OCI-M1 (cell line): ENCODE measurements around the gene CAPRIN1.

Experiments
- DNase-seq: peaks from one replicate; lab custom pipeline; 2025; lab: John Stamatoyannopoulos, UW

CAPRIN1 gene

DNA sequence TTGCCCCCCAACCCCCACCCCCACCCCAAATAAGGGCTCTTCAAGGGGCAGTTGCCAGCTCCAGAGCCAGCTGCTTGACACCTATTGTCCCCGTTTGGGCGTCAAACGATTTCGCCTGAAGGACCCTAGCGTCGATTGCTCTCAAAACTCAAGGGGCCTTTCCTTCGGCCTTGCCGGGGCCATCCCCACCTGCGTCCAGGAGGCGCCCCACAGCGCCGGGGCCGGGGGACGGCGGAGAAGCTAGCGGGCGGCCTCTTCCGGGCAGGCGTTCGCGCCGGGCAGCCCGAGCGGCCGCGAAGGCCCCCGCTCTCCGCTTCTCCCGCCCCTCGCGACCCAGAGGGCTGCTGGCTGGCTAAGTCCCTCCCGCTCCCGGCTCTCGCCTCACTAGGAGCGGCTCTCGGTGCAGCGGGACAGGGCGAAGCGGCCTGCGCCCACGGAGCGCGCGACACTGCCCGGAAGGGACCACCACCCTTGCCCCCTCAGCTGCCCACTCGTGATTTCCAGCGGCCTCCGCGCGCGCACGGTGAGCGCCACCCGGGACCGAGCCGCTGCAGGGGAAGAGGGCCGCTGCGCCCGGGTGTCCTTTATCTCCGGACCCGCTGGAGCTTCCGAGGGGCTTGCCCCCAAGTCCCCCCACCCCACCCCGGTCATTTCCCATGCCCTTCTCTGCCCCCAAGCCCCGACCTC, at the start of gene CAPRIN1:
Gene CAPRIN1, plus strand, starts transcription at position 383 of the 687 bp plus-strand sequence. CDS start 690 bp downstream, outside the sequence.
- DNase-seq = peak; percentile 96

GRCh38 chr11:34002420-34002819, 49.1 kb upstream of the CAPRIN1 start:
- DNase-seq = no peak

DNA sequence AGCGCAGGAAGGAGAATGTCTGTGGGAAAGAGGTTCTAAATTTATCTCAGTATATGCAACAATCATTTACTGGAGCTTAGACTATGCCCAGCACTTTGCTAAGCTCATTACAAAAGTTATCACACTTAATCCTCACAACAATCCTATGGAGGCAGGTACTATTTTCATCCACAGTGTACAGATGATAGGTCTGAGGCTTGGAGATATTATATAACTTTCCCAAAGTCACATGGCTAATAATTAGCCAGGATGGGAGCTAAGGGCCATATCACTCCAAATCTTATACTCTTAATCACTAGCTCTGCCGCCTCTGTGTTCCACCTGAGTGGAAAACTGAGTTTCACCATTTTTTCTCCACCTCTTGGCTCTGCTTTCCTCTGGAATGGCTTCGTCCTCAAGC, 47.3 kb upstream of the CAPRIN1 start:
- DNase-seq = no peak

GRCh38 chr11:34006876-34007275, 44.7 kb upstream of the CAPRIN1 start:
- DNase-seq = no peak

- DNase-seq = no peak
Observed at GRCh38 chr11:34012734-34013133, 38.8 kb upstream of the CAPRIN1 start.

- DNase-seq = no peak
Observed at GRCh38 chr11:34013898-34014571, 37.5 kb upstream of the CAPRIN1 start.

DNA sequence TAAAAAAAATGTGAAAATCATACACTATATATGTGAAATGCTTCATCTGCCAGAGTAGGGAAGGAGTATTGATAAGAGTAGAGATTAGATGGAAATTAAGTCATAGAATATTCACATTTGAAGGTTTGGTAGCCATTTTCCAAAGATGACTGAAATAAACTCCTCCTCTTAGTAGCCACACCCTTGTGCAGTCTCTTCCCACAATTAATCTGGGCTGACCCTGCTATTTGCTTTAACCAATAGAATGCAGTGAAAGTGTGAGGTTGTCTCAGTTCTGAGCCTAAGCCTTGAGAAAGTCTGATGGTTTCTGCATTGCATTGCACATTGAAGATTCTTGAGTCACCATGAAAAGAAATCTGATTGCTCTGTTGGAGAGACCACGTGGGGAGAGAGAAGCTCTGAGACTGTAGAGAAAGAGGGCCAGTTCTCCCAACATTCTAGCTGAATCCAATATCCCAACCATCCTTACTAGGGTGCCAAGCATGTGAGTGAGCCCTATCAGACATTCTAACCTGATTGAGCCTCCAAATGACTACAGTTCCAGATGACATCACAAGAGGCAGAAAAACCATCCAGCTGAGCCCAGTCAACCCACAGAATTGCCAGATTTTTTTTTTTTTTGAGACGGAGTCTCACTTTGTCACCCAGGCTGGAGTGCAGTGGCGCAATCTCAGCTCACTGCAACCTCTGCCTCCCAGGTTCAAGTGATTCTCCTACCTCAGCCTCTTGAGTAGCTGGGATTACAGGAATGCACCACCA, 29.4 kb upstream of the CAPRIN1 start:
- DNase-seq = no peak

- no peak for DNase-seq
Observed at GRCh38 chr11:34026432-34026831, 25.1 kb upstream of the CAPRIN1 start.

- DNase-seq = no peak
Observed at GRCh38 chr11:34027516-34028408, 23.8 kb upstream of the CAPRIN1 start.

GRCh38 chr11:34028425-34028824, 23.1 kb upstream of the CAPRIN1 start:
- no peak for DNase-seq

GRCh38 chr11:34029176-34029575, 22.4 kb upstream of the CAPRIN1 start:
- no peak for DNase-seq

DNA sequence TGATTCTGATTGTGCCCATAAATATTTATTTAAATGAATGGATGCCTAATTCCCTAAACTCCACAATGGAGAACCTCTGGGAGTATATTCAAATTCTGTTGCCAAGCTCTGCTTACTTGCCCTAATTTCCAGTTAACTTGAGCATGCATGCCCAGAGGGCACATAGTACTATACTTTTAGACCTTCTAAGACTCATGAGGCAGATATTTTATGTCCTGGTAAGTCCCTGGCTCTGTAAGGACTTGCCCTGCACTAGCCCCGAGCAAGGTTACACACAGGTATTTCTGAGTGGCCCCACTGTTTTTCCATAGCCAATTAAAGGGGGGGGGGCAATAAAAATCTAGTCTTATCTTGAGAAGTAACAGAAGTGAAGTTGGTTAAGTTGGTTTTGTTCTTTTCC, 21.1 kb upstream of the CAPRIN1 start:
- no peak for DNase-seq

- no peak for DNase-seq
Observed at GRCh38 chr11:34033399-34033798, 18.1 kb upstream of the CAPRIN1 start.

DNA sequence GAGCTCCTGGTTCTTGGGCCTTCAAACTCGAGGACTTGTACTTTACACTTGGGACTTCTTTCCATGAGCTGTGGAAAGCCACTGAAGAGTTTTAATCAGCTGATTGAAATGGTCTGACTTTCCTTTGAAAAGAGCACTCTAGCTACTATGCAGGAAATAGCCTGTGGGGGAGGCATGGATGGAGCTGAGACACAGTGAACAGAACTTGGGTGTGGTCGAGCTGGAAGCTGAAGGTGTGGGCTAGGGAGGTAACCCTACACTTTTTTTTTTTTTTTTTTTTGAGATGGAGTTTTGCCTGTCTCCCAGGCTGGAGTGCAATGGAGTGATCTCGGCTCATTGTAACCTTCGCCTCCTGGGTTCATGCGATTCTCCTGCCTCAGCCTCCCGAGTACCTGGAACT, 17.5 kb upstream of the CAPRIN1 start:
- DNase-seq = no peak

GRCh38 chr11:34036456-34036855, 15.1 kb upstream of the CAPRIN1 start:
- DNase-seq = no peak

GRCh38 chr11:34037016-34037415, 14.5 kb upstream of the CAPRIN1 start:
- DNase-seq = peak; percentile 78

GRCh38 chr11:34040571-34040970, 11.0 kb upstream of the CAPRIN1 start:
- no peak for DNase-seq

DNA sequence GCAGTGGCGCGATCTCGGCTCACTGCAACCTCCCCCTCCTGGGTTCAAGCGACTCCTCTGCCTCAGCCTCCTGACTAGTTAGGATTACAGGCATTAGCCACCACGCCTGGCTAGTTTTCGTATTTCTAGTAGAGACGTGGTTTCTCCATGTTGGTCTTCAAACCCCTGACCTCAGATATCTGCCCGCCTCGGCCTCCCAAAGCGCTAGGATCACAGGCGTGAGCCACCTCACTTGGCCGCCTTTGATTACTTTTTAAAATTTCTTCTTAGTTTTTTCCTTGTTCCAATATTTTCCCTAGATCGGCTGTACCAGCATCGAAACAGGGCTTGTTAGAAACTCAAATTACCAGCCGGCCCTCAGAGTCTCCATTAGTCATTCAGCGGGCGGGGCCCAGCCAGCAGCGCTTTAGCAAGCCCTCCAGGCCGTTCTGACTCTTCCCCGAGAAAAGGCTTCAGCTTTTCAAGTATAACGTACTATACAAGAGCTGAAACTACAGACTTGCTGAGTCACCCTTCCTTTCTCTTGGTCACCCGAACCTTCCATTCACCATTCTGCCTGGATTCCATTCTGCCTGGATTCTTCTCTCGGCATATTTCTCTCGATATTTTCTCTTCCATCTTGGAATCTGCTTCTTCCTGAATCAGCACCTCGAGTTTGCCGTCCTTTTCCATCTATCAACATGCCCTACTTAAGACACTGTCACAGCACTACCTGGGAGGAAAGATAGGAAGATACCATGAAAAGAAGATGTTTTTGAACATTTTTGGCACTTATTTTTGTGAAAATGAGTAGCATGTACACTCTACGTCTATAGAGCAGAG, 6.7 kb upstream of the CAPRIN1 start:
- DNase-seq = peak; percentile 89

GRCh38 chr11:34049028-34049427, 2.5 kb upstream of the CAPRIN1 start:
- DNase-seq = peak; percentile 57

DNA sequence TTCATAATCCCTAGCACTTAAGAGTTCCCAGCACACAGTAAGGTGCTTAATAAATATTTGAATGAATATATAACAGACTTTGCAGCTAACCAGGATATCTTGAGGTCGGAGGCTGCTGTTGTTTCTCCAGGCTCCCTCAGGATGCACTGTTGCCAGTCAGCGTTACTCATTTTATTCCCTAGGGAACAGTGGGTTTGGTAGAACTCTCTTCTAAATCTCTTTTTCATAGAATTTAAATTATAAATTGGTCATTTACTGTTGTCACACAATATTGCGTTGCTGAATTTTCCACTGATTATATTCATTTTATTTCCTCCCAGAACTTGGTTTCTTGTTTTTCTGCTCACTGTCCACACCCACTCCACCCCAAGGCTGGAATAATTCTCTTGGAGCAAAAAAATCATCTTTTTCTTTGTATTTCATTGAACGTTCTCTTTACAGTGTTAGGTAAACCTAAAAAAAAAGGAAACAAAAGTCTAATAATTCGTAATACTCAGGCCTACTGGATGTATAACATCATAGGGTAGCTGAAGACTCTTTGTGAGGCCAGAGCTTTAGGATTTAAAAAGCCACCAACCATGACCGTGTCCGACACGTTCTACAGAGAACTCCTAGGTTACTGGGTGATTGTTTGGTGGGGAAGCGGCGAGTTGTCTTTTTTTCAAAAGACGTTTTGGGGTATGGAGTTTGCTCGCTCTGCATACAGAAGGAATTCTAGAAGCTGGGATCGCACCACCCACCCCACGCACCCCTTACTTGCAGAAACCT, 766 bp upstream of the CAPRIN1 start:
- DNase-seq = no peak
